ENCODE results near the gene ALK. TPM values are rescaled to one million over a fixed set of nuclear protein-coding genes. Genes with fewer than 3 reads are reported as not detected.

ALK gene
- total RNA-seq, 2 experiments from 2014 or later, result not detected

DNA sequence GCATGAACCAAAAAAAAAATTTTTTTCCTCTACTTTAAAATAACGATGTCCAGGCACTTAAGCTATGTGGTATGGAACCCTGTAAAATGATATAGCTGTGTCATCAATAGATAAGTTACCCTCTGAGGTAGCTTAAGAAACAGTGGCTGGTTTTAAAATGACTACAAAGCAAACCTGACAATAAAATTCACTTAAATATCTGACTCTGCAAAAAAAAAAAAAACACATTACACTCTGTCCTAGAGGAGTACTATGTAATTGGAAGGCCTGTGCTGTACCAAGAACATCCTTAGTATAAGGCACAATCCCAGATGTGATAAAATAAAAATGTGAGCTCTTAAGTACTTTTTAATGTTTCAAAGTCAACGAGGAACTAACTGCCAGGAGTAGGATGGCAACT is 322.4 kb downstream of the ALK start:
- H3K27ac Mint-ChIP-seq, result no peak overlapping the region
- no peaks in the 10 kb centered on the region for H3K9me3 Mint-ChIP-seq
- DNase-seq, result no peak
- intact Hi-C loops (cut with micrococcal nuclease), result no loop called here
- H3K36me3 Mint-ChIP-seq, result no peaks in the 10 kb centered on the region
- no peak overlapping the region for H3K4me3 Mint-ChIP-seq
- H3K4me1 Mint-ChIP-seq (ENCODE audit: low read depth), result no peaks in the 10 kb centered on the region
- POLR2A ChIA-PET, result no interaction called here
- peaks cover 8% of the 10 kb centered on the region for H3K27me3 Mint-ChIP-seq
- CTCF ChIA-PET, result no interaction called here

GRCh38 chr2:29597035-29597434 is 324.4 kb downstream of the ALK start:
- Mint-ChIP-seq H3K36me3 (no peaks in the 10 kb centered on the region), H3K4me1 (ENCODE audit: low read depth) (no peaks in the 10 kb centered on the region), H3K4me3 (no peak overlapping the region), H3K27ac (no peak overlapping the region), H3K27me3 (peaks cover 8% of the 10 kb centered on the region), H3K9me3 (no peaks in the 10 kb centered on the region)
- ChIA-PET CTCF (no interaction called here), POLR2A (no interaction called here)
- DNase-seq, result no peak
- intact Hi-C loops (cut with micrococcal nuclease), result no loop called here

- Mint-ChIP-seq H3K4me1 (ENCODE audit: low read depth) (no peaks in the 10 kb centered on the region), H3K9me3 (no peaks in the 10 kb centered on the region), H3K27ac (no peak overlapping the region), H3K4me3 (no peak overlapping the region), H3K36me3 (no peaks in the 10 kb centered on the region), H3K27me3 (peaks cover 8% of the 10 kb centered on the region)
- CTCF ChIA-PET, result no interaction called here
- POLR2A ChIA-PET, result no interaction called here
- DNase-seq, result no peak
- intact Hi-C loops (cut with micrococcal nuclease), result no loop called here
Measured at GRCh38 chr2:29596584-29596983, 324.8 kb downstream of the ALK start.

DNA sequence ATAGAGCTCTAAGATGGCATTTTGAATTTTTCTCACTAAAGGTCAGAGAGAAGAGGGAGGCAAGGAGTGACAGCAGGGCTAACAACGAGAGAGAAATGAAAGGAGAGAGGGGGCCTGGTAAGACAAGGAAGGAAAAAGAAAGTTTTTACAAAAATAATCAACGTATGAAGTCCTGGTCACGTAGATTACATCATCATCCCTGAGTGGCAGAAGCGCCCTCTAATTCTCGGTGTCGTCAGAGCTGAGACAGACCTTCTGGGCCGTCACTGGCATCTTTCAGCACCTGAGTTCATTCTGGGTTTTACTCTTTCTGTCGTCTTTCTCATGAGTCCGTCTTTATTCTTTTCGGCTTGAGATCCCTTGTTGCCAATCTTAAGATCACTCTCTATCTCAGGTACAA is 329.8 kb downstream of the ALK start:
- Mint-ChIP-seq H3K27me3 (peaks cover 6% of the 10 kb centered on the region), H3K4me3 (no peak overlapping the region), H3K4me1 (ENCODE audit: low read depth) (no peaks in the 10 kb centered on the region), H3K27ac (no peak overlapping the region), H3K36me3 (no peaks in the 10 kb centered on the region), H3K9me3 (no peaks in the 10 kb centered on the region)
- no peak for DNase-seq
- intact Hi-C loops (cut with micrococcal nuclease), result no loop called here
- POLR2A ChIA-PET, result no interaction called here
- CTCF ChIA-PET, result no interaction called here

DNA sequence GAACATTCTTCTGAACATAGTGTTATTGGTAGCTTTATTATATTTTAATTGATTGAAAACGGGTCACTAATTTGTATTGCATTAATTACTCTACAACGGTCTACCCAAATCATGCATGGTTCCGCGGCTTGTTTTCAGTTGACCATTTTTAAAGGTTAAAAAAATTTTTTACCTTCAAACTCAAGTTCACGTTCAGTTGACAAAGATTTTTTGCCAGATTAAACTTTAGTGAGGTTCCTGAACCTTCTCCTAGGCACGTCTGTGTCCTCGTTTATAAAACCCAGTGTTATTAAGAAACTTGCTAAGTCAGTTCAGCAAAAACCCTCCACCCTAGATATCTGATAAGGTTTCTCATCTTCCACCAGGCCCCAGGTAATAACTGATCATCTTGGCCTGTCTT is 331.2 kb downstream of the ALK start:
- no peak for DNase-seq
- H3K4me3 Mint-ChIP-seq, result no peak overlapping the region
- no peaks in the 10 kb centered on the region for H3K9me3 Mint-ChIP-seq
- ChIA-PET POLR2A (no interaction called here), CTCF (no interaction called here)
- H3K36me3 Mint-ChIP-seq, result no peaks in the 10 kb centered on the region
- H3K27me3 Mint-ChIP-seq, result no peaks in the 10 kb centered on the region
- intact Hi-C loops (cut with micrococcal nuclease), result no loop called here
- no peaks in the 10 kb centered on the region for H3K4me1 Mint-ChIP-seq (ENCODE audit: low read depth)
- H3K27ac Mint-ChIP-seq, result no peak overlapping the region

GRCh38 chr2:29589440-29590103 is 331.8 kb downstream of the ALK start:
- Mint-ChIP-seq H3K36me3 (no peaks in the 10 kb centered on the region), H3K4me3 (no peak overlapping the region), H3K27me3 (no peaks in the 10 kb centered on the region), H3K9me3 (no peaks in the 10 kb centered on the region), H3K27ac (no peak overlapping the region), H3K4me1 (ENCODE audit: low read depth) (no peaks in the 10 kb centered on the region)
- no peak for DNase-seq
- intact Hi-C loops (cut with micrococcal nuclease), result no loop called here
- ChIA-PET CTCF (no interaction called here), POLR2A (no interaction called here)

GRCh38 chr2:29587402-29588190 is 333.8 kb downstream of the ALK start:
- CTCF ChIA-PET, result no interaction called here
- no peak overlapping the region for H3K27ac Mint-ChIP-seq
- H3K36me3 Mint-ChIP-seq, result no peaks in the 10 kb centered on the region
- intact Hi-C loops (cut with micrococcal nuclease), result no loop called here
- H3K4me1 Mint-ChIP-seq (ENCODE audit: low read depth), result no peaks in the 10 kb centered on the region
- H3K9me3 Mint-ChIP-seq, result no peaks in the 10 kb centered on the region
- no peak overlapping the region for H3K4me3 Mint-ChIP-seq
- no peaks in the 10 kb centered on the region for H3K27me3 Mint-ChIP-seq
- DNase-seq, result no peak
- POLR2A ChIA-PET, result no interaction called here

DNA sequence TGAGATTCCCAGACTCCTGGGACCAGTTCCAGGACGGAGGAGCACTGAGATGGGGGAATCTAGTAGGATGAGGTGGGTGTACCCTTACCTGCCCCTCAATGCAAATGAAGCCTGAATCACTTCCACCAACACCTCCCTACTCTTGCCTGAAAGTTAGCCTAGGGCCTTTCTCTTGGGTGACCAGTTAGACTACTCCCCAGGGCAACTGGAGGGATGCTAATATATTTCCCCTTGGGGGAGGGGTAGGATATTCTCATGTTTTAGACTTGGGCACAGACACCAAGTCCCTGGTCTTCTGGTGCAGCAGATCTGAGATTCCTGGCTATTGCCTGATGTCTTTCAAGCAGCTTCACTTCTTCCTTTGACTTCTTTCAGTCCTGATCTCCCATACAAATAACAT is 334.5 kb downstream of the ALK start:
- no peaks in the 10 kb centered on the region for H3K36me3 Mint-ChIP-seq
- no peaks in the 10 kb centered on the region for H3K4me1 Mint-ChIP-seq (ENCODE audit: low read depth)
- no peak overlapping the region for H3K27ac Mint-ChIP-seq
- H3K9me3 Mint-ChIP-seq, result no peaks in the 10 kb centered on the region
- intact Hi-C loops (cut with micrococcal nuclease), result no loop called here
- H3K4me3 Mint-ChIP-seq, result no peak overlapping the region
- no peaks in the 10 kb centered on the region for H3K27me3 Mint-ChIP-seq
- ChIA-PET CTCF (no interaction called here), POLR2A (no interaction called here)
- no peak for DNase-seq

DNA sequence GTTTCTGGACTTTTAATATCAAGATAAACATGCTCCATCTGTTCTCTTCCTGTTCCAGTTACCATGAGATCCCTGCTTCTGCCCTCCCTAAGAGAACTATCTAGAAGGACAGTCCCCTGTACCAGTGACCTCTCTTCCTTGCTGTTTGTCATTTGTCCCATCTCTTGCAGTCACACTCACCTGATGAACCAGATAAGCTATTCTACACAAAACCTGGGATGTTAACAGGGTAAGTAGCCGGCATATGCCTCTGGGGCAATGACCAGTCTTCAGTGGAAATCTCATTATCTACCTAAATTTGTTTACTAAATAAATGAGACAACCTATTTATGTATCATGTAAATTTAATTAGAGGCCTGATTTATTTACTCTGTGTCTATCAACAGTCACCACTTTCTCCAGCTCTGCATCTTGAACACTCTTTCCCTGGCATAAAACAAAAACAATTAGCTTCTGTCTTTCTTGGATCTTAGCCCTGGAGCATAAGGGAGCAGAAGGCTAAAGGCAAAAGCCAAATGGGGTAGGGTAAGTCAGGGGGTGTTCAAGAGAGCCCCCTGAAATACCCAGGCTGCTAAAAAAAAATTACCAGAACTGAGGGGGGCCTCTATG is 337.7 kb downstream of the ALK start:
- ChIA-PET POLR2A (no interaction called here), CTCF (no interaction called here)
- Mint-ChIP-seq H3K27me3 (peaks cover 4% of the 10 kb centered on the region), H3K27ac (no peak overlapping the region), H3K9me3 (no peaks in the 10 kb centered on the region), H3K4me3 (no peak overlapping the region), H3K36me3 (no peaks in the 10 kb centered on the region), H3K4me1 (ENCODE audit: low read depth) (no peaks in the 10 kb centered on the region)
- intact Hi-C loops (cut with micrococcal nuclease), result no loop called here
- no peak for DNase-seq

DNA sequence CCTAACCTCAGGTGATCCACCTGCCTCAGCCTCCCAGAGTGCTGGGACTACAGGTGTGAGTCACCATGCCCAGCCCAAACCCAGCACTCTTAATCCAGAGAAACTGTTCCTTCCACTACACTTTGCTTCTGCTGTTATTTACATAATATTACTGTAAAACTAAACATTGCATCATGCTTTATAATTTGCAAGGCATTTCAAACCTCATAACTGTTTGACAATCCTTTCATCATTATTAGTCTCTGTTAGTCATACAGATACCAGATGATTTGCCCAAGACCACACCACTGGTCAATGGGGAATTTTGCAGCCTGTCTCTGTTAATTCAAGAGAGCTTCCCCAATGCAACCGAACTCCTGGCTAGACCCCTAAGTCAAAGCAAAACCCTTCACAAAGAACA is 338.3 kb downstream of the ALK start:
- intact Hi-C loops (cut with micrococcal nuclease), result no loop called here
- no peaks in the 10 kb centered on the region for H3K4me1 Mint-ChIP-seq (ENCODE audit: low read depth)
- no peak overlapping the region for H3K4me3 Mint-ChIP-seq
- H3K9me3 Mint-ChIP-seq, result no peaks in the 10 kb centered on the region
- H3K27ac Mint-ChIP-seq, result no peak overlapping the region
- no peak for DNase-seq
- H3K27me3 Mint-ChIP-seq, result peaks cover 4% of the 10 kb centered on the region
- no peaks in the 10 kb centered on the region for H3K36me3 Mint-ChIP-seq
- ChIA-PET POLR2A (no interaction called here), CTCF (no interaction called here)

DNA sequence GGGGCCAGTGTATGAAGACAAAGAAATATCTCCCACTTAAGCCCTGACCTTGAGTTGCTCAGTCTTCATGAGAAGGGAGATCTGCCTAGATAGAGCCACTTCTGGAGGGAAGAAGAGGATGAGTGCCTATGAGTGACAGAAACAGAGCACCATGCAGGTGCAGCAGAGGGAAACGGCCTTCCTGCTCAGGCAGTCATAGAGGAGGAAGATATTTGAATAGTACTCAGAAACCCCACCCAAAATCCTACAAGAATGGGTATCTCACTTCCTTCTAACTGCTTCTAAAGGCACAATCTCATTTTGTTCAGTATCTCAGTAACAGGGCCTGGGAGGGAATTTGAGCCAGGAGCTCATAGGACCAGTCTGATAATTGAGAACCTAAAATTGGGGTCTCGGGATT is 339.3 kb downstream of the ALK start:
- ChIA-PET CTCF (no interaction called here), POLR2A (no interaction called here)
- peaks cover 4% of the 10 kb centered on the region for H3K27me3 Mint-ChIP-seq
- H3K27ac Mint-ChIP-seq, result no peak overlapping the region
- no peaks in the 10 kb centered on the region for H3K9me3 Mint-ChIP-seq
- no peak overlapping the region for H3K4me3 Mint-ChIP-seq
- intact Hi-C loops (cut with micrococcal nuclease), result no loop called here
- no peaks in the 10 kb centered on the region for H3K4me1 Mint-ChIP-seq (ENCODE audit: low read depth)
- H3K36me3 Mint-ChIP-seq, result no peaks in the 10 kb centered on the region
- no peak for DNase-seq

GRCh38 chr2:29580223-29580622 is 341.2 kb downstream of the ALK start:
- POLR2A ChIA-PET, result no interaction called here
- H3K4me3 Mint-ChIP-seq, result no peak overlapping the region
- no peaks in the 10 kb centered on the region for H3K4me1 Mint-ChIP-seq (ENCODE audit: low read depth)
- no peak overlapping the region for H3K27ac Mint-ChIP-seq
- H3K27me3 Mint-ChIP-seq, result peaks cover 4% of the 10 kb centered on the region
- intact Hi-C loops (cut with micrococcal nuclease), result no loop called here
- H3K36me3 Mint-ChIP-seq, result no peaks in the 10 kb centered on the region
- CTCF ChIA-PET, result no interaction called here
- H3K9me3 Mint-ChIP-seq, result no peaks in the 10 kb centered on the region
- DNase-seq, result no peak

DNA sequence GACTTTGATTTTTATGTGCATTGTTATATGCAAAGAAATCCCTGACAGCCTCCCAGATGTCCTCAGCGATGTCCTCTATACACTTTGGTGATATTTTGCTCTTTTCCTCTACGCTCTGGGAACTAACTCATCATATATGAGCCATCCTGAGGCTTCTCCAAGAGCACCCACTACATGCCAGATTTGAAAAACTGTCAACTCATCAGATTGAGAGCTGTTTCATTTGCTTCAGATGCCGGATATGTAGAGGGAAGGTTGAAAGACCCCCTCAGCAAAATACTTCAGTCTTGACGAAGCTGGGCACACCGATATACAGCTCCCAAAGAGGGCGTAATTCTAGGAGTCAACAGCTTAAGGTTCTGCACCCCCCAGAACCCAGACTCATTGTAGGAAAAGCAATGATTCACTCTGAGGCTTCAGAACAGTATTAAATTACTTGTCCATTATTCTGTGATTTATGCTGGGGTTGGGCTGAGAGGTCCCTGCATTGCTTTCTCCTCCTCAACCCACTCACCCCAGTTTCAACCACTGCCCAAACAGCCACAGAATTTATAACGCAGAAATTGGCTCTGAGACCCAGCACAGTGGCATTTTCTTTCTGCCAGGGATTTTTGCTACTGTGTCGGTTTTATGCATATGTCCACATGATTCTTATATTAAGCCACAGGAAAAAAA is 341.8 kb downstream of the ALK start:
- CTCF ChIA-PET, result no interaction called here
- no peak for DNase-seq
- Mint-ChIP-seq H3K4me1 (ENCODE audit: low read depth) (no peaks in the 10 kb centered on the region), H3K9me3 (no peaks in the 10 kb centered on the region), H3K4me3 (no peak overlapping the region), H3K36me3 (no peaks in the 10 kb centered on the region), H3K27me3 (peaks cover 4% of the 10 kb centered on the region), H3K27ac (no peak overlapping the region)
- POLR2A ChIA-PET, result no interaction called here
- intact Hi-C loops (cut with micrococcal nuclease), result no loop called here
